IMR-90 (cell line): ENCODE results near the gene JKAMP.

ENCODE experiments used
- CHD1 ChIP-seq: IDR thresholded peaks from 2 replicates; pipeline ENCODE4 v1.6.1; 2012; ENCODE audit warnings: low read depth, low read length, improper control_type of control experiment
- MAFK ChIP-seq: IDR thresholded peaks from 2 replicates; pipeline ENCODE4 v1.6.1; 2012; ENCODE audit warnings: low read depth, low read length, improper control_type of control experiment
- MAZ ChIP-seq: IDR thresholded peaks from 2 replicates; pipeline ENCODE4 v1.6.1; 2012; ENCODE audit warnings: low read depth, mild to moderate bottlenecking, low read length, improper control_type of control experiment, moderate library complexity, borderline replicate concordance
- POLR2A ChIP-seq: IDR thresholded peaks from 2 replicates; pipeline ENCODE4 v1.6.1; 2012; ENCODE audit warnings: mild to moderate bottlenecking, low read depth, low read length
- RAD21 ChIP-seq: IDR thresholded peaks from 2 replicates; pipeline ENCODE4 v1.6.1; 2012; ENCODE audit warnings: low read length, improper control_type of control experiment
- RCOR1 ChIP-seq: IDR thresholded peaks from 2 replicates; pipeline ENCODE4 v1.6.1; 2012; ENCODE audit warnings: mild to moderate bottlenecking, low read length, improper control_type of control experiment; ENCODE audit not compliant: insufficient replicate concordance
- RFX5 ChIP-seq: IDR thresholded peaks from 2 replicates; pipeline ENCODE4 v1.8.0; 2012; ENCODE audit warnings: low read depth, mild to moderate bottlenecking, low read length, moderate library complexity
- TF ChIP-seq, protein P1 (sequence below): conservative IDR thresholded peaks from 2 replicates; pipeline ENCODE4 v1.5.1; 2012; ENCODE audit warnings: mild to moderate bottlenecking, low read depth, low read length, improper control_type of control experiment

DNA sequence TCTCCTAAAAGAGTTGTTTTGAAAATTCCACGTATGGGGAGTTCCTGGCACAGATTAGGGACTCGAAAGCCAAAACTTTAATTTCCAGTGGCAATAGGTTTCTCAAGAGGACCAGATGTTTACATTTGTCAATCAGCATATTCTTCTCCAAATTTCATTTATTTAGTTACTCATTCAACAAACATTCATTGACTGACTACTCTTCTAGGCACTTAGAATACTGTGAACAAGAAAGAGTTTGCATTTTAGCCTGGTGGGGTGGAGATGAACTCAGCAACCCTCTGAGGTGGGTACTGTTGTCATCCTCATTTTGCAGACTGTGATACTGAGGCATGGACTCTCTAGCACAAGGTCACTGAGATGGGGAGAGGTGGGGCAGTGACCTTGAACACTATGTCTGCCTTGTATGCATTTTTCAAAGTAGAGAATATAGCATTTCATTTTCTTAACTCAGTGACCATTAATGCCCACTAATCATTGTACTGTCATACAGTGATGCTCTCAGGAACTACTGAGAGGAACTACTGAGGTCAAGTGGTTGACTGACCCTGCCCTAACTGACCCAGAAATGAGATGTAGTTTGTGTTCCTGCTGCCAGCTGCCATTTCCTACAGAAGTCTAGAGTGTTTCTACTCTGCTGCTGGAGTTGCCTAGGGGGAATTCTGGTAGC lies 2.3 kb upstream of the JKAMP start:
- TF ChIP-seq, protein P1, sequence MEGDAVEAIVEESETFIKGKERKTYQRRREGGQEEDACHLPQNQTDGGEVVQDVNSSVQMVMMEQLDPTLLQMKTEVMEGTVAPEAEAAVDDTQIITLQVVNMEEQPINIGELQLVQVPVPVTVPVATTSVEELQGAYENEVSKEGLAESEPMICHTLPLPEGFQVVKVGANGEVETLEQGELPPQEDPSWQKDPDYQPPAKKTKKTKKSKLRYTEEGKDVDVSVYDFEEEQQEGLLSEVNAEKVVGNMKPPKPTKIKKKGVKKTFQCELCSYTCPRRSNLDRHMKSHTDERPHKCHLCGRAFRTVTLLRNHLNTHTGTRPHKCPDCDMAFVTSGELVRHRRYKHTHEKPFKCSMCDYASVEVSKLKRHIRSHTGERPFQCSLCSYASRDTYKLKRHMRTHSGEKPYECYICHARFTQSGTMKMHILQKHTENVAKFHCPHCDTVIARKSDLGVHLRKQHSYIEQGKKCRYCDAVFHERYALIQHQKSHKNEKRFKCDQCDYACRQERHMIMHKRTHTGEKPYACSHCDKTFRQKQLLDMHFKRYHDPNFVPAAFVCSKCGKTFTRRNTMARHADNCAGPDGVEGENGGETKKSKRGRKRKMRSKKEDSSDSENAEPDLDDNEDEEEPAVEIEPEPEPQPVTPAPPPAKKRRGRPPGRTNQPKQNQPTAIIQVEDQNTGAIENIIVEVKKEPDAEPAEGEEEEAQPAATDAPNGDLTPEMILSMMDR, result no peak
- TF ChIP-seq POLR2A (no peak; the same call in none of the 2 replicates), MAZ (no peak), RFX5 (no peak), RAD21 (no peak), CHD1 (no peak), RCOR1 (no peak), MAFK (no peak)
